Osteoblast (primary cell): ENCODE measurements around the gene ISM1. TPM values are rescaled to one million over a fixed set of nuclear protein-coding genes. Genes with fewer than 3 reads are reported as not detected.

ENCODE experiments used
- DNase-seq: peaks from one replicate; pipeline ENCODE4 v3.0.0; 2011; ENCODE audit warnings: low spot score, mixed read lengths; ENCODE audit not compliant: insufficient read length; ENCODE audit errors: missing footprints
- H2AFZ ChIP-seq: 2 replicates; pipeline ENCODE4 v1.6.0; 2011; ENCODE audit warnings: mild to moderate bottlenecking, low read length
- H3K27ac ChIP-seq: 2 replicates; pipeline ENCODE4 v1.5.1; 2011; ENCODE audit warnings: mild to moderate bottlenecking, low read depth, low read length, moderate library complexity
- H3K27me3 ChIP-seq: 2 replicates; pipeline ENCODE4 v1.6.0; 2012; ENCODE audit warnings: mild to moderate bottlenecking, control low read depth, inconsistent platforms, low read length, moderate library complexity; ENCODE audit not compliant: insufficient read depth
- H3K36me3 ChIP-seq: 2 replicates; pipeline ENCODE4 v1.5.1; 2011; ENCODE audit warnings: mild to moderate bottlenecking, low read length, control low read depth, moderate library complexity; ENCODE audit not compliant: insufficient read depth
- H3K4me1 ChIP-seq: 2 replicates; pipeline ENCODE4 v1.5.1; 2011; ENCODE audit warnings: mild to moderate bottlenecking, low read length, control low read depth, moderate library complexity; ENCODE audit not compliant: insufficient read depth
- H3K4me2 ChIP-seq: 2 replicates; pipeline ENCODE4 v1.6.0; 2011; ENCODE audit warnings: mild to moderate bottlenecking, low read length; ENCODE audit not compliant: insufficient read depth
- H3K4me3 ChIP-seq: fragments of 200-600 bp; sonication (generic); 3 replicates; pipeline ENCODE4 v1.5.1; 2012; ENCODE audit warnings: mild to moderate bottlenecking, low read length, inconsistent platforms; ENCODE audit not compliant: insufficient read depth
- H3K79me2 ChIP-seq: 2 replicates; pipeline ENCODE4 v1.6.0; 2012; ENCODE audit warnings: mild to moderate bottlenecking, low read length, control low read depth, inconsistent platforms; ENCODE audit not compliant: insufficient read depth
- H3K9me3 ChIP-seq: 2 replicates; pipeline ENCODE4 v1.5.1; 2011; ENCODE audit warnings: low read depth, low read length, control low read depth
- H4K20me1 ChIP-seq: 2 replicates; pipeline ENCODE4 v1.6.0; 2012; ENCODE audit warnings: mild to moderate bottlenecking, low read length, control low read depth; ENCODE audit not compliant: insufficient read depth
- total RNA-seq: library from RNA; depleted of rRNA; stranded (reverse); fragments of >200 nt; gene quantifications from 2 replicates; pipeline ENCODE4 v1.2.3, GENCODE V29; 2012
- TF ChIP-seq, protein P1 (sequence below): IDR thresholded peaks from 2 replicates; pipeline ENCODE4 v1.5.1; 2011; ENCODE audit warnings: mild to moderate bottlenecking, low read depth, low read length, moderate library complexity; ENCODE audit errors: extremely low read depth

Gene ISM1
- total RNA-seq, 1 donor: 4.0 TPM

DNA sequence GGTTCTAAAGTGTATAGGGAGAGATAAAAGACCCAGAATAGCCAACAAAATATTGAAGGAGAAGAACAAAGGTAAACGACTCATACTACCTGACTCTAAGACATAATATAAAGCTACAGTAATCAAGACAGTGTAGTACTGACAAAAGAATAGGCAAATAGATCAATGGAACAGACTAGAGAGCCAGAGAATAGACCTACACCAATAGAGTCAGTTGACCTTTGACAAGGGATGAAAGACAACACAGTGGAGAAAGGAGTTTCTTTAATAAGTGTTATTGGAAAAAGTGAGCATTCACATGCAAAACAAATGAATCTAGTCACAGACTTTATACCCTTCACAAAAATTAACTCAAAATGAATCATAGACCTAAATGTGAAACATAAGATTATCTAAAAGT, 96.4 kb downstream of the ISM1 start:
- no peak overlapping the region for H3K4me3 ChIP-seq
- peaks cover 9% of the 10 kb centered on the region for H3K27me3 ChIP-seq
- H3K36me3 ChIP-seq: no peaks in the 10 kb centered on the region
- TF ChIP-seq, protein P1, sequence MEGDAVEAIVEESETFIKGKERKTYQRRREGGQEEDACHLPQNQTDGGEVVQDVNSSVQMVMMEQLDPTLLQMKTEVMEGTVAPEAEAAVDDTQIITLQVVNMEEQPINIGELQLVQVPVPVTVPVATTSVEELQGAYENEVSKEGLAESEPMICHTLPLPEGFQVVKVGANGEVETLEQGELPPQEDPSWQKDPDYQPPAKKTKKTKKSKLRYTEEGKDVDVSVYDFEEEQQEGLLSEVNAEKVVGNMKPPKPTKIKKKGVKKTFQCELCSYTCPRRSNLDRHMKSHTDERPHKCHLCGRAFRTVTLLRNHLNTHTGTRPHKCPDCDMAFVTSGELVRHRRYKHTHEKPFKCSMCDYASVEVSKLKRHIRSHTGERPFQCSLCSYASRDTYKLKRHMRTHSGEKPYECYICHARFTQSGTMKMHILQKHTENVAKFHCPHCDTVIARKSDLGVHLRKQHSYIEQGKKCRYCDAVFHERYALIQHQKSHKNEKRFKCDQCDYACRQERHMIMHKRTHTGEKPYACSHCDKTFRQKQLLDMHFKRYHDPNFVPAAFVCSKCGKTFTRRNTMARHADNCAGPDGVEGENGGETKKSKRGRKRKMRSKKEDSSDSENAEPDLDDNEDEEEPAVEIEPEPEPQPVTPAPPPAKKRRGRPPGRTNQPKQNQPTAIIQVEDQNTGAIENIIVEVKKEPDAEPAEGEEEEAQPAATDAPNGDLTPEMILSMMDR: no peak
- H3K79me2 ChIP-seq: no peaks in the 10 kb centered on the region
- H3K4me1 ChIP-seq: no peaks in the 10 kb centered on the region
- H2AFZ ChIP-seq: no peak overlapping the region
- H4K20me1 ChIP-seq: no peaks in the 10 kb centered on the region
- DNase-seq: no peak
- no peaks in the 10 kb centered on the region for H3K9me3 ChIP-seq
- no peak overlapping the region for H3K4me2 ChIP-seq
- no peak overlapping the region for H3K27ac ChIP-seq

DNA sequence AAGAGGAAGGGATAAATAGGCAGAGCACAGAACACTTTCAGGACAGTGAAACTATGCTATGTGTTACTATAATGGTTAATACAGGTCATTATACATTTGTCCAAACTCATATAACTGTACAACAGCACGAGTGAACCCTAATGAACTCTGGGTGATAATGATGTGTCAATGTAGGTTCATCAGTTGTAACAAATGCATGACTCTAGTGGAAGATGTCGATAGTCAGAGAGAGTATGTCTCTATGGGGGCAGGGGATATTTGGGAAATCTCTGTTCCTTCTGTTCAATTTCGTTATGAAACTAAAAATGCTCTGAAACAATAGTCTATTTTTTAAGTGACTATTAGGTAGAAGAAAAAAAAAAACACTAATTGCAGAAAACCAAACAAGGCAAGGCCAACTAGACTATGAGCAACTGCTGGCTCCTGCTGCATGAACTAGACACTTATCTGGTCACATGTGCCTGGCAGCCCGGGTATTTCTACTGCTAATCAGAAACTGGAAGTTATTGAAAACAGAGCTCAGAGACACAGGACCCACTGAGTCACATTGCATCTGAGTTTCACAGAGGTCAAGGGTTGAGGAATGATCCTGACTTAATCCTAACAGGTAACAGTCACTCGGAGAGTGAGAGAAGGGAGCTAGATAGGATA, 97.9 kb downstream of the ISM1 start:
- TF ChIP-seq, protein P1: no peak
- H3K4me3 ChIP-seq: no peak overlapping the region
- no peaks in the 10 kb centered on the region for H3K9me3 ChIP-seq

DNA sequence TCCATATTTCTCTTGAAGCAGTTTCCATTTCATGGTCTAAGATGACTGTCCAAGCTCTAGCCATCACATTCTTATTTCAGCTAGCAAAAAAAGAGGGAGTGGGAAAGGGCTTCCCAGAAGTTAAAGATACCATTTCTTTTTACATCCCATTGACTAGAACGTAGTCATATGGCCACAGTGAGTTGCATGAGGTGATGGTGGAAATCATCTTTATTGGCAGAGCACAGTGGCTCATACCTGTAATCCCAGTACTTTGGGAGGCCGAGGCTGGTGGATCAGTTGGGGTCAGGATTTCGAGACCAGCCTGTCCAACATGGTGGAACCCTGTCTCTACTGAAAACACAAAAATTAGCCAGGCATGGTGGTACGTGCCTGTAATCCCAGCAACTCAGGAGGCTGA, 99.6 kb downstream of the ISM1 start:
- Histone ChIP-seq H3K4me2 (no peak overlapping the region), H3K27me3 (peaks cover 16% of the 10 kb centered on the region), H3K4me3 (no peak overlapping the region), H3K27ac (no peak overlapping the region), H3K9me3 (no peaks in the 10 kb centered on the region), H3K79me2 (no peaks in the 10 kb centered on the region), H3K4me1 (no peaks in the 10 kb centered on the region), H2AFZ (no peak overlapping the region), H4K20me1 (no peaks in the 10 kb centered on the region), H3K36me3 (no peaks in the 10 kb centered on the region)
- DNase-seq: no peak
- TF ChIP-seq, protein P1: no peak

More for the DNA sequence above, 97.9 kb downstream of the ISM1 start:
- DNase-seq: no peak
- no peaks in the 10 kb centered on the region for H3K4me1 ChIP-seq
- no peaks in the 10 kb centered on the region for H3K36me3 ChIP-seq
- peaks cover 16% of the 10 kb centered on the region for H3K27me3 ChIP-seq
- H4K20me1 ChIP-seq: no peaks in the 10 kb centered on the region
- H3K79me2 ChIP-seq: no peaks in the 10 kb centered on the region
- no peak overlapping the region for H2AFZ ChIP-seq
- no peak overlapping the region for H3K27ac ChIP-seq
- no peak overlapping the region for H3K4me2 ChIP-seq

DNA sequence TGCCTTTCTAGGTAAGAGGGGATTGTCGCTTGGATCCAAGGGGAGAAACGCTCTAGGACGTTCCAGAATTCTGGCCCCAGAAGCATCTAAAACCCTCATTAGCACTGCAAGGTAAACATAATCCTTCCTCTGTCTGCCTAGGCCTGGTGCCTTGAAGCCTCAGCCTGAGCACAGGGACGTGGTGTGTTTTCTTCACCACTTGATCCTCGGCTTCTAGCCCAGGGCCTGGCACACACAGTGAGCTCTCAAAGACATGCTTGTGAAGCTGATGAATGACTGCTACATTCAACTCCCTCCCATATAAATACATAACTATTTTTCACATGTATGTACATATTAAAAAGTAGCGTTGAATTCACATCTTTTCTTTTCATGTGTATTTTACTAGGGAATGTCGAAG, 100.3 kb downstream of the ISM1 start:
- H3K4me2 ChIP-seq: no peak overlapping the region
- no peak overlapping the region for H2AFZ ChIP-seq
- no peak overlapping the region for H3K4me3 ChIP-seq
- H3K36me3 ChIP-seq: no peaks in the 10 kb centered on the region
- H3K27ac ChIP-seq: no peak overlapping the region
- TF ChIP-seq, protein P1: no peak
- H3K27me3 ChIP-seq: peaks cover 16% of the 10 kb centered on the region
- DNase-seq: no peak
- H3K79me2 ChIP-seq: no peaks in the 10 kb centered on the region
- H3K4me1 ChIP-seq: no peaks in the 10 kb centered on the region
- no peaks in the 10 kb centered on the region for H4K20me1 ChIP-seq
- H3K9me3 ChIP-seq: no peaks in the 10 kb centered on the region
